NCI-H2171 (cell line): Measurements from ENCODE around the gene IBA57.
A peak's percentile ranks its signal among the peaks of the same experiment; 100 is the strongest.

ENCODE experiments used
- DNase-seq: peaks from one replicate; lab custom pipeline; 2025; lab: John Stamatoyannopoulos, UW

Gene IBA57

DNA sequence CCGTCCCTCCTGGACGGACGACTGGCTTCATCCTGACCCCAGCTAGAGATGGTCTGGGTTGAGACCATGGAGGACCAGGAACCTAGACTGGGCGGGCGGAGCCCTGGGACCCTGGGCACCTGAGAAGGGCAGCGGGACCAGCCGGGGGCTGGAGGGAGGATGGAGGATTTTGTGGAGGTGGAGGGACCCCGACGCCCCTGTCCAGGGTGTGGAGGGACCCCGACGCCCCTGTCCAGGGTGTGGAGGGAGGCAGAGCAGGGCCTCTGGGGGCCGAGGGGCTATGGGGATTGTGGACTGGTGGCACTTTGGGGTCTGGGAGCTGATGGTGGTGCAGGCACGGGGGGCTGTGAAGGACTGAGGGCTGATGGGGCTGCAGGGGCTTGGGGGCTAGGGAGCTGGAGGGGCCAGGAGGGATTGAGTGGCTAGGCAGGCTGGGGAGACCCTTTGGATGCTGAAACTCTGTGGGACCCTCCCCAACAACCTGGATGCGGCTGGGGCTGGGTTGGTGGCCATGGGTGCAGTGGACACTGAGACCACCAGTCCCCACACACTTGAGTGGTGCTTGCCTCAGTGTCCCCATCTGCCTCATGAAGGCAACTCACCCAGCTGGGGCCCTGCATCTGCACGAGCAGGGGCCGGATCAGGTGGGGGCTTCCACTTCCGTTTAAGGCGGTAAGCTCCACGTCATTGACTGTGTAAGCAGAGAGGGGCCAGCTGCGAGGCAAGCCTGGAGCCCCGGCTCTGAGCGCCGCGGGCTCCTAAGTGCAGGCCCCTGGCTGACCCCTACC is 8.5 kb upstream of the IBA57 start:
- no peak for DNase-seq

DNA sequence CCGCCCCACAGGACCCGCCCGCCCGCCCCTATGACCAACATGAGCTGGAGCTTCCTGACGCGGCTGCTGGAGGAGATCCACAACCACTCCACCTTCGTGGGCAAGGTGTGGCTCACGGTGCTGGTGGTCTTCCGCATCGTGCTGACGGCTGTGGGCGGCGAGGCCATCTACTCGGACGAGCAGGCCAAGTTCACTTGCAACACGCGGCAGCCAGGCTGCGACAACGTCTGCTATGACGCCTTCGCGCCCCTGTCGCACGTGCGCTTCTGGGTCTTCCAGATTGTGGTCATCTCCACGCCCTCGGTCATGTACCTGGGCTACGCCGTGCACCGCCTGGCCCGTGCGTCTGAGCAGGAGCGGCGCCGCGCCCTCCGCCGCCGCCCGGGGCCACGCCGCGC is 7.9 kb upstream of the IBA57 start:
- no peak for DNase-seq

DNA sequence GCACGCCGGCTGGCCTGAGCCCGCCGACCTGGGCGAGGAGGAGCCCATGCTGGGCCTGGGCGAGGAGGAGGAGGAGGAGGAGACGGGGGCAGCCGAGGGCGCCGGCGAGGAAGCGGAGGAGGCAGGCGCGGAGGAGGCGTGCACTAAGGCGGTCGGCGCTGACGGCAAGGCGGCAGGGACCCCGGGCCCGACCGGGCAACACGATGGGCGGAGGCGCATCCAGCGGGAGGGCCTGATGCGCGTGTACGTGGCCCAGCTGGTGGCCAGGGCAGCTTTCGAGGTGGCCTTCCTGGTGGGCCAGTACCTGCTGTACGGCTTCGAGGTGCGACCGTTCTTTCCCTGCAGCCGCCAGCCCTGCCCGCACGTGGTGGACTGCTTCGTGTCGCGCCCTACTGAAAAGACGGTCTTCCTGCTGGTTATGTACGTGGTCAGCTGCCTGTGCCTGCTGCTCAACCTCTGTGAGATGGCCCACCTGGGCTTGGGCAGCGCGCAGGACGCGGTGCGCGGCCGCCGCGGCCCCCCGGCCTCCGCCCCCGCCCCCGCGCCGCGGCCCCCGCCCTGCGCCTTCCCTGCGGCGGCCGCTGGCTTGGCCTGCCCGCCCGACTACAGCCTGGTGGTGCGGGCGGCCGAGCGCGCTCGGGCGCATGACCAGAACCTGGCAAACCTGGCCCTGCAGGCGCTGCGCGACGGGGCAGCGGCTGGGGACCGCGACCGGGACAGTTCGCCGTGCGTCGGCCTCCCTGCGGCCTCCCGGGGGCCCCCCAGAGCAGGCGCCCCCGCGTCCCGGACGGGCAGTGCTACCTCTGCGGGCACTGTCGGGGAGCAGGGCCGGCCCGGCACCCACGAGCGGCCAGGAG is 7.2 kb upstream of the IBA57 start:
- DNase-seq = no peak

DNA sequence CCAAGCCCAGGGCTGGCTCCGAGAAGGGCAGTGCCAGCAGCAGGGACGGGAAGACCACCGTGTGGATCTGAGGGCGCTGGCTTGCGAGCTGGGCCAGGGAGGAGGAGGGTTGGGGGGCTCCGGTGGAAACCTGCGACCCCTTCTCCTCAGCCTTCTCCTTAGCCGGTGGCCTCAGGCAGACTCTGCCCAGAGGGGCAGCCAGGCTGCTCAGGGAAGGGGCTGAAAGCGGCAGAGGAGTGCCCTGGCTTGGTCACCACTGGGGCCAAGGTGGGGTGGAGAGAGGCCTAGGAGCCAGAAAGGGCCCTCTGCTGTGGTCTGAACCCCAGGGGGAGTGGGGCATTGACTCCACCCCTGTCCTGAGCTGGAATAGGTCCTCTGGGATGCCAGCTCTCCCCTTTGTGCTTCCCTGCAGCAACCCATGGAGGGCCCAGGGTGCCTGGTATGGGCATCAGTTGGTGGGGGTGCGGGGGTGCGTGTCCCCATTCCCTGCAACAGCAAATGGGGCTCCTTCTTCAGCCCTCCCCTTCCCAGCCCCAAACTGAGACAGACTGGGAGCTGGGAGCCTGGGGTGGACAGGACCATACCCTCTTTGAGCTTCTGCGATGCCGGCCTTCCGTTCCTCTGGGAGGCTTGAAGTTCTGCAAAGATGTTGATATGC is 6.5 kb upstream of the IBA57 start:
- no peak for DNase-seq

DNA sequence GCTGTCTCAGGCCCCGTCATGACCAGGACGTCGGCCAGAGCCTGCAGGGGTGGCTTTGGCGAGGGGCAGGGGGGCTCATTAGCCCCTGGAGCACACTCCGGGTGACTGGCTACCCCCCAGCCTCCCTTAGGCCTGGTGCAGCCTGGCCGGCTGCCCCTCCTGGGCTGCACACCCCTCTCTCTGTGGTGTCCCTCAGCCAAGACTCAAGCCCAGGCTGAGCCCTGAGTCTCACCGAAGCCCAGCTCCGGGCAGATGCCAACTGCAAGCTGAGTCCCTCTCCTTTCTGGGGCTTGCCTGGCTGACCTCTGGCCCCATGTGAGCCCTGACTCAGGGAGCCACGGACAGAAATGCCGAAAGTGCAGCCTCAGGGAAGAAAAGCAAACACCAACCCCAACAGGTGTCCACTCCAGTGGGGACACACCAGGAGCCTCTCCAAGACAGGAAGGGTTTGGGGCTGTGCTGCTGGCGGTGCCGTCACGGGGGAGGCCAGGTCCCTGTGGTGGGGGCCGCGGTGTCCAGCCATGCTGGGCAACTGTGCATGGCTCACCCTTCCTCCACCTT is 5.3 kb upstream of the IBA57 start:
- DNase-seq = no peak

DNA sequence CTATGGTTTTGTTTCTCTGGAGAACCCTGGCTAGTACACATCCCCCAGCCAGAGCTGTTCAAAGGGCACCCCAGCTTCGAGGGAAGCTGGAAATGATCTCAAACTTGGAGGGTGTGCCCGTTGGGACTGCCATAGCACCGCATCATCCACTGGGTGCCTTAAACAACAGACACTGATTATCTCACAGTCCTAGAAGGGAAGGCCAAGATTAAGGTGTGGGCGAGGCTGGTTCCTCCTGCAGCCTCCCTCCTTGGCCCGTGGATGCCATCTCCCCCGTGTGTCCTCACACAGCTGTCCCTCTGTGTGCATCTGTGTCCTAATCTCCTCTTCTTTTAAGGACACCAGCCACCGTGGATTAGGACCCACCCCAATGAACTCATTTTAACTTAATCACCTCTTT is 4.2 kb upstream of the IBA57 start:
- DNase-seq = no peak

DNA sequence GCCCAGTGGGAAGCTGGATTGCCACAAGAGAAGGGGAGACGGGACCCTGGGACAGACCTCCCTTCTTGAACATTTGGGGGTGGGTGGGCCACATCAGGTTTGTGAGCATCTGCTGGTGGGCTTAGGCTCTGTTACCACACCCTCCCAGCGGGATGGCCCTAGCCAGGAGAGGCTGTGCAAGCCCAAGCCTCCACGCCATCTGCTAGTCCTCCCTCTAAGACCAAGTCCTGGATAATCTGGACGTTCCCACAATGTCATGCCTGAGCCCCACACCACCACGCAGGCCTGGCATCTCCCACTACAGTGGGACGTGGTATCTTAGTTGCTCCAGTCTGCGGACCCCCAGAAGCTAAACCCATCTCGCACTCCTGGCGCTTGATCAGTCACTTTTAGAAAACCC is 3.7 kb upstream of the IBA57 start:
- DNase-seq = no peak

DNA sequence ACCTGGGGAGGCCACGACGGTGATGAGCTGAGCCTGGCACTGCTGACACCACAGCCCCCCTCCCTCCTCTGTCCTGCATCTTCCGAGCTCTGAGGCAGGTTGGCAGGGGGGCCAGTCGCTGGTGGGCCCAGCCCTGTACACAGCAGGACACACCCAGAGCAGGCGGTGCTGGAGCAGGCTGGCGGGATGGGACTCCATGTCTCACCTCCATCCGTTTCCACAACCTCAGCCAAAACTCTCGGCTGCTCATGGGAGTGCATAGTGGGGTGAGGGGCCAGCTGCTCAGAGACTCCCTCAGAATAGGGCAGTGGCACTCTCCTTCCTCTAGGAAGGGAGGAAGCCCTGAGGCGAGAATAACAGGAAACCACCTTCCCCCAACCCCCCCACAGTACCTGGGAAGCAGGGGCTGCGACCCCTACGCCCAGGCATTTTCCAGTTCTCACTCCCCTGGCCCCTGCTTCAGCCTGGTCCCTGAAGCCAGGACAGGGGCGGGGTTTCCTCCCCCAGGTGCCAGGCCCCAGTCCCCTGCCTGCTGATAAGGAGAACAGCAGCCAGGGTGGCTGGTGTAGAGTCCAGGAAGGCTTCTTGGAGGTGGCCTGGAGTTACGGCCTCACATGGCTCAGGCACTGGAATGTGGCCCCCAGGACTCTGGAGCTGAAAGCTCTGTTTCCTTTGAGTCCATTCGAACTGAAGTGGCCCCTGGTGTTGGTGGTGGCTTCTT is 3.2 kb upstream of the IBA57 start:
- no peak for DNase-seq

DNA sequence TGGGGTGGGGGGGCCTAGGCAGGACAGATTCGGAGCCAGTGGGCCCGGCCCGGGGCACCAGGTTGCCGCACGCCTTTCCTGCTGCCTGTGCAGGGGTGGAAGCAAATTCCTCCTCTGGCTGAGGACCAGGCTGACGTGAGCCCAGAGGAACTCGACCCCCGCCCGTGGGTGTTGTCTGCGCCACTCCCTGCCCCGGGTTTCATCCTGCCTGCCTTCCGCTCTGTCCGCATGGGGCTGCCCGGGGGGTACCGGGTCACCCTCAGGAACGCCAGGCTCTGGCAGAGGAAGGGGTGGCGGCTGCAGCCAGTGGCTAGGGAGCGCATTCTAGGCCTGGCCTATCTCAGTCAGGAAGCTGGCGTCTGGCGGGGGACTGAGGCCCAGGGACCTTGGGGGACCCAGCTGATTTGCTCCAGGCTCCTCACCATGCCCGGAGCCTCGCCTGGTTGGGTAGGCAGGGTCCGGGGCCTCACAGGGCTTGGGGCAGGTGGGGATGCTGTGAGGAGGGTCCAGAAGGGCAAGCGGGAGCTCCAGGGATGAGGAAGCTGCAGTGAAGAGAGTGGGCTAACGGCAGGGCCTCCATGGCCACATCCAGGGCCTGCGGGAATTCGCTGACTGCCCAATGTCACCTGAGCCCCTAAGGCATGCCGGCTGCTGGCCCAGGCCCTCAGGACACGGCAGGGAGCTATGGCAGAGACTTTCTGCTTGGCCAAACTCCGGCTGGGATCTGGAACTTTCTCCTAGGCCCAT is 2.4 kb upstream of the IBA57 start:
- no peak for DNase-seq

DNA sequence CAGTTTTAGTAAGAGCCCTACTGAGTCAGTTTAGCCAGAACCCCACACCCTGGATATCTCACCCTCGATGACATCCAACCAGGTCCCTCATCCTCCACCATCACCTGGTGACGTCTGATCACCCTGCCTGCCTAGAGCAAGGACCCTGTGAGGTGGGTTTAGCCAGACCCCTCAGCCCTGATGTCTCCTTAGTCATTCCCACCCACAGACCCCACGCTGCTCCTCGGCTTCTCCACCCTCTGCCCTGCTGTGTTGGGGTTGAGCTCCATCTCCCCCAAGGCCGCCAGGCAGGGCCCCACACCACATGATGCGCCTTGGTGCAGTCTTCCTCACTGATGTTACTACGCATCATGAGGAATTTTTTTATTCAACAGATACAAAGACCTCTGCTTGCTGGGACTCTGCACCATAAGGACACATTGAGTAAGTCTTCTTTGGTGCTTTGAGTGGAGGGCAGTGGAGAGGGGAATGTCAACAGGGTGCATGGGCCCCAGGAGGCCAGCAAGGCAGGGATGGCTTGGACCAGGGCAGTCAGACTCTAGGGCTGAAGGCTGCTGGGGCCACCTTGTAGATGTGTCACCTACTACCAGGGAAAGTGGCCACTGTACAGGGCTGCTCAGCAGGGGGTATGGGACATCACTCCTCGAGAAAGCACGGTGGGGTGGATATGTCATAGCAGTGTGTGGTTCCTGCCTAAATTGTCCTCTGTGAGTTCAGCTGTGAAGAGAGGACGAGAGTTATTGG is 1.7 kb upstream of the IBA57 start:
- no peak for DNase-seq

DNA sequence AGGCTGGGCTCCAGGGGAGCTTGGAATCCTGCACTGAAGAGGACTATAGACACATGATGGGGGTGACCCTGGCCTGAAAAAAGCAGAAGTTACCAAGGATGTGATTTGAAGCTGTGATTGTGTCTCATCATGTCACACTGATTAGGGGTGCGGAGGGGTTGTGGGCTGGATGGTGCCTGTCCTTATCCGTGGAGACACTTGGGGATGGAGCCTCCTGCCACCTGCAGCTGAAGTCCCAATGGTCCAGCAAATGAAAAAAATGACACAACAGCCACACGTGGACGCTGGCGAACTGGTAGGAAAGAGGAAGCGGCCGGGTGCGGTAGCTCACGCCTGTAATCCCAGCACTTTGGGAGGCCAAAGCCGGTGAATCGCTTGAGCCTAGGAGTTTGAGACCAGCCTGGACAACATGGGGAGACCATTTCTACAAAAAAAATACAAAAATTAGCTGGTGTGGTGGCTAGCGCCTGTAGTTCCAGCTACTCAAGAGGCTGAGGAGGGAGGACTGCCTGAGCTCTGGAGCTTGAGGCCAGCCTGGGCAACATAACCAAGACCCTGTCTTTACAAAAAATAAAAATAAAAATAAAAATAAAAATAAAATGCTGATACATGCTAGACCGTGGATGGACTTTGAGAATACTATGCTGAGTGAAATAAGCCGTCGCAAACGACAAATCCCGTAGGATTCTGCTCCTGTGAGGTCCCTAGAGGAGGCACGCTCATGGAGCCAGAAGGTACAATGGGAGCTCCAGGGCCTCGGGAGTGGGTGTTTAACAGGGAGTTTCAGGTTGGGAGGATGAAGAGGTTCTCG is 838 bp upstream of the IBA57 start:
- DNase-seq = no peak

DNA sequence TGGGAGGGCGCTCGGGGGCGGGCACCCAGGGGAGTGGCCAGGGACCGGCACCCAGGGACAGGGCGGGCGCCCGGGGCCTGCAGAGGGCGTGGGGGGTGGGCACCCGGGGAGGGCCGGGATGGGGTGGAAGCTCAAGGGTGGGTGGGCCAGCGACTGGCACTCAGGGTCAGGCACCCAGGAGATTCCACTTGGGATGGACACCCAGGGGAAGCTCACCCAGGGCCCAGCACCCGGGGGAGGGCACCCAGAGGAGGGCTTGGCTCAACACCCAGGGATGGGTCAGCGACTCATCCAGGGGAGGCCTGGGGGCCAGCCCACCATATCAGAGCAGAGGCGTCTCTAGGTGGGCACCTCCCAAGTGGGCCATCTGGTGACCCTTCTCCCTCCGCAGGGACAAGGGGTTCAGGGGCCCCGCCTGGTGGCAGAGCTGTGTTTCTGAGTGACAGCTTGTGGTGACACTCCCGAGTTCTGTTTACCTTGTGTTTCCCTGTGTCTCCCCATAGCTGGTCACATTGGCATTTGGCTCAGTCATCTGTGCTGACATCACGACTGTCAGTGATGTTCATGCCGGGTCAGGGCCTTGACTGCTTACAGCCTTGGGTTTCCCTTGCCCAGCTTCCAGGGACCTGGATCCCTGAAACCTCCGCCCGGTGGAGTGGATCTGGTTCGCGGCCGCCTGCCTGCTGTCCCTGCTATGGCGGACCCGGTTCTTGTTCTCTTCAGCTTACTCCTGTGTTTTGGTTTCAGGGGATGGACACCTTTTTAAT is 749 bp downstream of the IBA57 start:
- DNase-seq = peak; percentile 43

DNA sequence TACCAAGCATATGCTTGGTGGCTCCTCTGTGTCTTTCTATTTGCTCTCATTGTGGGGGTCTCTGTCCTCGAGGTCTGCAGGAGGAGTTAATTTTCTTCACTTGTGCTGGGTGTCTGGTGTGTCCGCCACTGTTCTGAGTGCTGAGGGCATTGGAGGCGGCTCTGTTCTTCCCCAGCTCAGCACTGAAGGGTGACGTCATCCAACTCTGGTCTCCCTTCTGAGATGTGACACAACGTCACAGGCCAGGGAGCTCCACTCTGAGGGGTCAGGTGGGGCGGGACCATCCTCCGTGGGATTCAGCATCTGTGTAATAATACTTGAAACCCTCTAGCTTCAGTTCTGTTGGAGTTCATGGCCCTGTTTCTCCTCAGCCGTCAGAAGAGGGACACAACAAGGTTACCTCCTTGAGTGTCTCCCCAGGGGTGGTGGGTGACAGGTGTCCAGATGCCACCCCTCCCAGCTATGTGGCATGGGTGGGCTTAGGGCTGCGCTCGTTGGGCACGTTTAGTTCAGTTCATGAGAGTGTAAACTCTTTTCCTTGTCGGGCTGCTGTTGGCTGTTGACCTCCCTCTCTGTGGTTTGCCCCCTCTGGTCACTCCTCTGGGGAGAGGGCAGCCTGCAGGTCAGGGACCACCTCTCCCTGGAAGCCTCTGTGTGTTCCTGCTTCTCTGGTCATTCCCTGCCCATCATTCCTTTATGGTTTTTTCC is 3.1 kb downstream of the IBA57 start:
- no peak for DNase-seq

DNA sequence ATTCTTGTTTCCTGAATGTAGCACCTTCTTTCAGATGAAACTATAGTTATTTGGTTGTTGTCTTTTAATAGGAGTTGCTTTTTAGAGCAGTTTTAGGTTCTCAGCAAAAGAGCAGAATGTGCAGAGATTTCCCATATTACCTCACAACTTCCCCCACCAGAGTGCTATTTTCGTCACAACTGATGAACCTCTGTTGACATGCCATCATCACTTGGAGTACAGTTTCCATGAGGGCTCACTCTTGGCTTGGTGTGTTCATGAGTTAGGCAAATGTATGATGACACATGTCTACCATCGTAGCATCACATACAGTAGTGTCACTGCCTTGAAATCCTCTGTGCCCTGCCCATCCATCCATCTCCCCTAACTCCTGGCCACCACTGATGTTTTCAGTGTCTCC is 3.7 kb downstream of the IBA57 start:
- no peak for DNase-seq

DNA sequence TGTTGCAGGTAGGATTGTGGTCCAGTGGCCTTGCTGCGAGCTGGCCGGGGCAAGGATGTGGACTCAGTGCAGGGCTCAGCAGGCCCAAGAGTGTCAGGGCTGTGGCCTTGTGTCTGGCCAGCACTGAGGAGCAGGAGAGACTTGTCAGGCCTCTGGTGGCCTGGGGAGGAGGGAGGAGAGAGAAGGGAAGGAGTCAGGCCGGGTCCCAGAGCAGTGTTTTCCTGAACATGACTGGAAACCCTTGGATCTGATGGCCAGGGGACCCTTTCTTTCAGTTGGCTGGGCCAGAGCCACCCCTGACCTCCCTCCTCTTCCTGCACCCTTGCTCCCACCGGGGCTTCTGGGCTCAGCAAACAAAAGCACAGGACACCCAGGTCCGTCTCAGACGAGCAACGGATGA is 5.1 kb downstream of the IBA57 start:
- no peak for DNase-seq

DNA sequence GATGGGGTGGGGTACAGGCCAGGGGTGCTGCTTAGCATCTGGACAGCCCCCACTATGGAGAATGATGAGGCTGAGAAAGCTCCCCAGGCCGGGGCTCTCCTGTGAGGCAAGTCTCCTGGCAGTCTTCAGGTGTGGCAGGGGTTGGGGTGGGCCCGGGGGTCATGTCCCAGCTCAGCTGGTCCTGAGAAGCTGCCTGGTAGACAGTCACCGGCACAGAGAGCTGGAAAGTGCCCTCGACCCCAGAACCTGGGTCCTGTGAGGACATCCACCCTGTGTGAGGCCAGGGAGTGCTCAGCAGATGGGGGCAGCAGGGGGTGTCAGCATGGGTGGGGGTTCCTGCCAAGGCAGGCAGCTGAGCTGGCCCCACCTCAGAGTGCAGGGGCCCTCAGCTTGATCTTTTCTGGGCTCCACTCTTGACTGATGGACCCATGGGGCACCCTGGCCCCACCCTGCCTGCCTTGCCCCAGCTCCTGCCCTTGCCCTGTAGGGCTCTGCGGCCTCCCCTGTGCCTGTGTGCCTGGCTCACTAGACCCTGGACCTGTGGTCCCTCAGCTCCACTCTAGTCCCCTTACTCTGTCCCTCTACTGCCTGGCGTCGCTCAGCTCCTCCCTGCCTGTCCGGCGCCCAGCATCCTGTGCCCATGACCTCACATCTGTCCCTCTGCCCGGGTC is 5.8 kb downstream of the IBA57 start:
- no peak for DNase-seq
